HEK293T (cell line): ENCODE data around the gene CCL19.

Experiments used
- CTCF ChIA-PET: fragments of 350-600 bp; formaldehyde crosslinking; extraction: SDS; loops from one replicate; lab custom pipeline; 2021; ENCODE audit warnings: antibody characterized with exemption, inconsistent platforms; lab: Yijun Ruan, JAX
- POLR2A ChIA-PET: fragments of 350-600 bp; formaldehyde crosslinking; extraction: SDS; loops from one replicate; lab custom pipeline; 2020; ENCODE audit warnings: antibody characterized with exemption, inconsistent platforms; lab: Yijun Ruan, JAX
- DNase-seq: peaks from one replicate; pipeline ENCODE4 v3.0.0; 2012; ENCODE audit warnings: mixed read lengths; ENCODE audit errors: extremely low spot score
- ARNT ChIP-seq: fragments of 450-650 bp; IDR thresholded peaks from 2 replicates; pipeline ENCODE4 v1.6.1; 2017; ENCODE audit warnings: mild to moderate bottlenecking
- BHLHE40 ChIP-seq: fragments of 450-650 bp; IDR thresholded peaks from 2 replicates; pipeline ENCODE4 v1.6.1; 2016; ENCODE audit warnings: mild to moderate bottlenecking, moderate library complexity, borderline replicate concordance
- CTBP1 ChIP-seq: fragments of 450-650 bp; IDR thresholded peaks from 2 replicates; pipeline ENCODE4 v1.6.1; 2016; ENCODE audit warnings: borderline replicate concordance
- ELF4 ChIP-seq: fragments of 450-650 bp; IDR thresholded peaks from 2 replicates; pipeline ENCODE4 v1.6.1; 2017; ENCODE audit warnings: antibody characterized with exemption
- FOXA1 ChIP-seq: fragments of 450-650 bp; IDR thresholded peaks from 2 replicates; pipeline ENCODE4 v1.6.1; 2016; ENCODE audit warnings: mild to moderate bottlenecking
- FOXK2 ChIP-seq: fragments of 450-650 bp; IDR thresholded peaks from 2 replicates; pipeline ENCODE4 v1.6.1; 2016; ENCODE audit warnings: mild to moderate bottlenecking
- FOXM1 ChIP-seq: fragments of 450-650 bp; IDR thresholded peaks from 2 replicates; pipeline ENCODE4 v1.6.1; 2017; ENCODE audit warnings: mild to moderate bottlenecking, borderline replicate concordance
- HDGF ChIP-seq: fragments of 450-650 bp; IDR thresholded peaks from 2 replicates; pipeline ENCODE4 v1.6.1; 2017; ENCODE audit warnings: antibody characterized with exemption, borderline replicate concordance
- L3MBTL2 ChIP-seq: fragments of 450-650 bp; conservative IDR thresholded peaks from 2 replicates; pipeline ENCODE4 v1.6.1; 2016; ENCODE audit warnings: mild to moderate bottlenecking
- LEF1 ChIP-seq: fragments of 450-650 bp; IDR thresholded peaks from 2 replicates; pipeline ENCODE4 v1.6.1; 2017; ENCODE audit warnings: mild to moderate bottlenecking, borderline replicate concordance
- NFRKB ChIP-seq: fragments of 450-650 bp; IDR thresholded peaks from 2 replicates; pipeline ENCODE4 v1.6.1; 2016; ENCODE audit warnings: mild to moderate bottlenecking, moderate library complexity
- PKNOX1 ChIP-seq: fragments of 450-650 bp; IDR thresholded peaks from 2 replicates; pipeline ENCODE4 v1.6.1; 2016
- SP1 ChIP-seq: fragments of 450-650 bp; IDR thresholded peaks from 2 replicates; pipeline ENCODE4 v1.6.1; 2017
- SUZ12 ChIP-seq: fragments of 450-650 bp; IDR thresholded peaks from 2 replicates; pipeline ENCODE4 v1.6.1; 2016; ENCODE audit warnings: mild to moderate bottlenecking
- TARDBP ChIP-seq: fragments of 450-650 bp; IDR thresholded peaks from 2 replicates; pipeline ENCODE4 v1.6.1; 2016
- ZNF384 ChIP-seq: fragments of 450-650 bp; IDR thresholded peaks from 2 replicates; pipeline ENCODE4 v1.6.1; 2016

CCL19 gene

GRCh38 chr9:34719021-34719768, 28.1 kb upstream of the CCL19 start:
- ChIA-PET CTCF (no interaction called here), POLR2A (no interaction called here)
- no peak for DNase-seq
- TF ChIP-seq LEF1 (no peak), PKNOX1 (no peak), ELF4 (no peak), ARNT (no peak), L3MBTL2 (no peak), ZNF384 (no peak), BHLHE40 (no peak), HDGF (no peak), CTBP1 (no peak), NFRKB (no peak), FOXM1 (no peak), SUZ12 (no peak), FOXK2 (no peak), FOXA1 (no peak), TARDBP (no peak), SP1 (no peak)

GRCh38 chr9:34717996-34718614, 27.0 kb upstream of the CCL19 start:
- ChIA-PET POLR2A (no interaction called here), CTCF (no interaction called here)
- TF ChIP-seq BHLHE40 = no peak
- no peak for TF ChIP-seq SUZ12
- DNase-seq = no peak

- ChIA-PET POLR2A (no interaction called here), CTCF (no interaction called here)
- TF ChIP-seq SUZ12 (no peak), ARNT (no peak), ZNF384 (no peak), LEF1 (no peak), L3MBTL2 (no peak), FOXK2 (no peak), FOXA1 (no peak), TARDBP (no peak), NFRKB (no peak), FOXM1 (no peak), BHLHE40 (no peak), ELF4 (no peak), HDGF (no peak), CTBP1 (no peak), PKNOX1 (no peak), SP1 (no peak)
- no peak for DNase-seq
Measured at GRCh38 chr9:34716711-34717110, 25.6 kb upstream of the CCL19 start.

- DNase-seq = no peak
- ChIA-PET CTCF (interaction anchor here (0.9 kb wide), 1 partner anchor 29 kb away, joined by 3 read pairs; no protein-coding TSS in a partner anchor), POLR2A (no interaction called here)
- TF ChIP-seq ELF4 (no peak), L3MBTL2 (no peak), FOXK2 (no peak), CTBP1 (no peak), HDGF (no peak), ARNT (no peak), LEF1 (no peak), SP1 (no peak), SUZ12 (no peak), FOXM1 (no peak), ZNF384 (no peak), TARDBP (no peak), FOXA1 (no peak), NFRKB (no peak)
Measured at GRCh38 chr9:34715639-34716215, 24.7 kb upstream of the CCL19 start.

- ChIA-PET CTCF (interaction anchor here (1.6 kb wide), 1 partner anchor 12 kb away, joined by 4 read pairs; no protein-coding TSS in a partner anchor), POLR2A (no interaction called here)
- DNase-seq = no peak
- TF ChIP-seq FOXM1 = no peak
- no peak for TF ChIP-seq FOXK2
- TF ChIP-seq BHLHE40 = no peak
- TF ChIP-seq NFRKB = no peak
- TF ChIP-seq L3MBTL2 = no peak
Measured at GRCh38 chr9:34714007-34714406, 22.9 kb upstream of the CCL19 start.

GRCh38 chr9:34712140-34712539, 21.1 kb upstream of the CCL19 start:
- no peak for DNase-seq
- CTCF ChIA-PET = no interaction called here
- no peak for TF ChIP-seq NFRKB
- TF ChIP-seq LEF1 = no peak
- TF ChIP-seq BHLHE40 = no peak
- TF ChIP-seq TARDBP = no peak
- TF ChIP-seq FOXA1 = no peak
- TF ChIP-seq ELF4 = no peak
- TF ChIP-seq SUZ12 = no peak
- TF ChIP-seq FOXM1 = no peak
- no peak for TF ChIP-seq ZNF384
- POLR2A ChIA-PET = no interaction called here

- TF ChIP-seq SP1 (no peak), NFRKB (no peak), LEF1 (no peak), HDGF (no peak), BHLHE40 (no peak), CTBP1 (no peak), TARDBP (no peak), PKNOX1 (no peak)
- POLR2A ChIA-PET = no interaction called here
- CTCF ChIA-PET = interaction anchor here (0.7 kb wide), 1 partner anchor 75 kb away, joined by 5 read pairs; no protein-coding TSS in a partner anchor
- no peak for DNase-seq
Measured at GRCh38 chr9:34710023-34710422, 18.9 kb upstream of the CCL19 start, which contains the start of gene CCL21. CCL21 (minus strand) TSS chr9:34710136; CDS start chr9:34710066, 70 bp downstream.
